GM12892 (cell line): Measurements from ENCODE around the gene RTN4.

Experiments
- POLR2A ChIP-seq: IDR thresholded peaks from 2 replicates; pipeline ENCODE4 v1.6.1; 2011; ENCODE audit warnings: low read depth, low read length, control low read depth
- POLR2AphosphoS5 ChIP-seq: IDR thresholded peaks from 2 replicates; pipeline ENCODE4 v1.6.1; 2011; ENCODE audit warnings: low read depth, low read length, control low read depth

- TF ChIP-seq POLR2A (no peak), POLR2AphosphoS5 (no peak)
Measured at GRCh38 chr2:54924121-54924520, 126.1 kb downstream of the RTN4 start.
